HK-2 (cell line): ENCODE measurements around the gene SLC6A15.
A peak's percentile ranks its signal among the peaks of the same experiment; 100 is the strongest.

Experiments
- DNase-seq: peaks from one replicate; pipeline ENCODE4 v3.0.0-alpha.2; 2018; ENCODE audit not compliant: unreplicated experiment

SLC6A15 gene

GRCh38 chr12:84912198-84913128 lies at the start of gene SLC6A15:
Gene SLC6A15 (minus strand): TSS chr12:84912799. CDS start chr12:84892120, 20,679 bp downstream.
- peak; percentile 89 for DNase-seq

DNA sequence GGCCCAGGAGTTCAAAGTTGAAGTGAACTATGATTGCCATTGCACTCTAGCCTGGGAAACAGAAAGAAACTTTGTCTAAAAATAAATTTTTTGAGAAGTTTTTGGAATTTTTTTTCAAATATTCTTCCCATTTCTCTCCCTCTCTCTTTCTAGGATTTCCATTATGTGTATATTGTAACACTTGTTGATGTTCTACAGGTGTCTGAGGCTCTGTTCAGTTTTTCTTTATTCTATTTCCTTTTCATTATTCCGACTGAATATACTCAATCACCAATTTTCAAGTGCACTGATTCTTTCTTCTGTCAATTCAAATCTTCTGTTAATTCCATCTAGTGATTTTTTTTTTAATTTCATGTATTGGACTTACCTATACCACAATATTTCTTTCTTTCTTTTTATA lies 48.3 kb upstream of the SLC6A15 start:
- DNase-seq, result no peak

DNA sequence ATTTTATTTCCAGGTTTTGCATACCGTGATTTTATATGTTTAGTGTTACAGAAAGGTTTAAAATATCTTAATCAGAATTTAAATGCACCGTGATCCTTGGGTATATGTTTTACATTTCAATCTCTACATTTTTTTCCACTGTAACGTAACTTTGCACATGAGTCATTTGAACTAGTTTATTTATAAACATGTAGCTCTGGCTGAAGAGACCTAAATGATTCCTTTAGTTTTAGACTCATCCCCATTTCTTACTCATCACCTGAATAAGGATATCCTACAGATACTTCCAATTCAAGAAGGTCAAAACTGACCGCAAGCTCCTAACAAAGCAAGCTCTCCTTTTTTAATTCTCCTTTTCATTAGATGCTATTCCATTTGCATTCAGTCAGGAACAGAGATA lies 42.7 kb upstream of the SLC6A15 start:
- no peak for DNase-seq

GRCh38 chr12:84954415-84954814 lies 41.8 kb upstream of the SLC6A15 start:
- no peak for DNase-seq

DNA sequence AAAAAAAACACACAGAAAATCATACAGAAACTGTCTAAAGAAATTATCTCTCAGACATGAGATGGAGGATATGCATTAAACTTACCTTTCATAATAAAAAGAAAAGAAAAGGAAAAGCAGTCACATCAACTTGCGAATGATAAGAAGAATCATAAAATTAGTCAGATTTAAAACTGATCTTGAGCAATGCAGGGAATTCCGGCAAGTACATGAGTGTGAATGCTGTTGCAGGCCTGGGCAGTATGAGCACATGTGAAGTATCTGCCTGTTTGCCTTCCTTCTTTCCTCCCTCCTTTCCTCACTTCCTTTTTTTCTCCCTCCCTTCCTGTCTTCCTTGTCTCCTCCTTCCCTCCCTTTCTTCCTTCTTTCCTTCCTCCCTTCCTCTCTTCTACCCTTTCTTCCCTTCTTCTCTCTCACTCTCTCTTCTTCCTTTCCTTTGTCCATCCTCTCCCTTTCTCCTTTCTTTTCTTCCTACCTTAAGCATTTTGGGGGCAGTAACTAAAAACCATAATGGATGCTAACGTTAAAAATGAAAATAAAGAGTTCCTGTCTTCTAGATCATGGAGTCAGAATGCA lies 38.5 kb upstream of the SLC6A15 start:
- no peak for DNase-seq

DNA sequence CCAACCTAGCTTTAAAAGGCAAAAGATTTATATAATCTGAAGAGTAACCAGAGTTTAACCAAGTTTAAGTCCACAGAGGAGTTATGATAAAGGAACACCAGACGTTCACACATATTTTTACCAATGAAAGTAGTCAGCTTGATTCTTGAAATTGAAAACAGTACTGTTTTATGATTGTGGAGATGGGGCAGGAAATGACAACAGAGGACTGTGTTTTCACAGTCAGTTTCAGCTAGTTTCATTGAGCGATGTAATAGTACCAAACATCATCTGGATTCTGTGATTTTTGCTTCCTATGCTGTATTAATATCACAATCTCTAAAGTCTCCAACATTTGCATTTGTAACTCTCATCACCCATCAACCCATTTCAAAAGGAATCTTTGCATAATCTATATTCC lies 34.2 kb upstream of the SLC6A15 start:
- DNase-seq, result no peak

GRCh38 chr12:84937415-84937814 lies 24.8 kb upstream of the SLC6A15 start:
- DNase-seq, result no peak

GRCh38 chr12:84929501-84929900 lies 16.9 kb upstream of the SLC6A15 start:
- DNase-seq, result no peak

DNA sequence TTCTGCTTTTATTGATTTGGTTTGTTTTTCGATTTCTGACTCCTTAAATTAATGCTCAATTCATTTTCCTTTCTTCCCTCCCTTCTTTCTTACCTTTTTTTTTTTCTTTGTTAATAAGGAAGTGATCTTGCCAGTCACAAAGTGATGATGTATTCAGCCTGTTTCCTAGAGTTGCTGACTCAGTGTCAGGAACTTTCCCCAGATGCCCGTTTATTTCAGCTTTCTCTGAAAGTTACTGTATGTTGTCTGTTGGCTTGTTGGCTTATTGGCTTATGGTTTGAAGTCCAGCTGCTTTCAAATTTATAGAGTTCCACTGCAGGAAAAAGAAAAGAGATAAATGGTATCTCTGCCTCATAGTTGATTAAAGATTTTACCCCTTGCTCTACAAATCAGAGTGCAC lies 12.4 kb upstream of the SLC6A15 start:
- DNase-seq, result no peak

DNA sequence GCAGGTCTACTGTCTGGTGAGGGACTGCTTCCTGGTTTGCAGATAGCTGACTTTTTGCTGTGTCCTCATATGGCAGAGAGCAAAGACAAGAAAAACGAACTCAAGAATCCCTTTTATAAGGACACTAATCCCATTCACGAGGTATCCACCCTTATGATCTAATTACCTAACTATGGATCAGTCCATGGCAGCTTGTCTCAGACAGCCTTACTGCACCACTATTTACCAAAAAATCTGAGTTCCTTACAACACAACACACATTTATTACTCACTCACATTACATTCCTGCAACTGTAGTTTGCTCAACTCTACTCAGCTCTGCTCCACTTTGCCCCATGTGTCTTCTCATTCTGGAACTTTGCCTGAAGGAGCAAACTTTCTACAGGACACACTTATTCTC lies 10.1 kb upstream of the SLC6A15 start:
- no peak for DNase-seq

GRCh38 chr12:84920331-84920730 lies 7.7 kb upstream of the SLC6A15 start:
- DNase-seq, result no peak

- DNase-seq, result no peak
These were observed 6.7 kb upstream of the SLC6A15 start for GRCh38 chr12:84919271-84919670.

DNA sequence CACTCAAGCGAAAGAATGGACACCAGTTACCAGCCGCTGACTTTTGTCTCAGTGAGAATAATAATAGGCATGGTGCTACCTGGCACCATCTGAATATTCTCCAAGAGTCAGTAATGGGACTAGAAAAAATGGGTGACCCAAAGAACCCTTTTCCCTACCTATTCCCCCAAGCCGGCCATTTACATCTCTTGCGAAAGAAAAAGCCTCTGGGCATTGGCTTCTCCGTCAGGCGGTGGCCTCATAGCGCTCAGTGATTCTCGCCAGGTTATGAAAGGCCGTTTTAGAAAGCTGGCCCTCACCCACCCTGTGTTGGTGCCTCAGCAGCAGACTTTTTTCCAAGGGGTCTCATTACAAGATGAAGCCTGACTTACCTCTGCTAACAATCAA lies 523 bp upstream of the SLC6A15 start:
- no peak for DNase-seq

DNA sequence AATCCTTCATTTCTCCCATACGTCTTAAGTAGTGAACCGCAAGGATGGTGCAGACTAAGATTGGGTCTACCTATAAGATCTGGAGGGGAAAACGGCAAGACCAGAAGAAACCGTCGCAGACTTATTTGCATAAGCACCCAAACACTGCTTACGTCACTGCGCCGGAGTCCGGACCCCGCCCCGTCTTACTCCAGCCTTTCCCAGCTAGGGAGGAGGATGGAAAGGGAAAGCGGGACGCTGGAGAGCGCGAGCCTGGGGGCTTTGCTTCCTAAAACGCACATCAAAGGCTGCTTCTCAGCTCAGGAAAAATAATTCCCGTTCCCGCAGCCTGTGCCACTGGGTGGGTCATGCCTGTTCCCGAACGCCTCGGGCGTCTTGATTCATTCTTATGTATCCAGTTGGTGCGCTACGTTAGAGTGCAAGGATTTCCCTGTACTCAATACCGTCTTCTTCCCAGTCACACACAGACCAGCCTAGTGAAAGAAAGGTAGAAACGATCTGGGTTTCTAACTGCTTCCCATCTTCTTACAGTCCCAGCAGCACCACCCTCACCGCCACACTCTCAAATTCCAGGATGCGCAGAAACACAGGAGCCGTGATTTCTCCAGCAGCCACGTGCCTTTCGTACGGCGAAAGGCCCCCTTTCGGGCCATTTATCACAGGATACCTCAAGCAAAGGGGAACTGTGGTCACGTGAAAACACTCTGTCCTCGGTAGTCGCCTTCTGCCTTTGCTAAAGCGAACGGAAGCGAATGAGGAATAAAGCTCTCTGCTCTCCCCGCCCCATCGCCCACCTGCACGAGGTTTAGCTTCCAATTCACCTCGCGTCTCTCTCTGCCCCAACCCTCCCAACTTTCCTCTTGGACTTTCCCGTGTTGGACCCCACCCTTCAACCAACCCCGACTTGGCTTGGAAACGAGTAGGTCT lies 1.1 kb downstream of the SLC6A15 start:
- peak; percentile 71 for DNase-seq

GRCh38 chr12:84910549-84911241 lies 1.9 kb downstream of the SLC6A15 start:
- peak; percentile 12 for DNase-seq

GRCh38 chr12:84904051-84904450 lies 8.5 kb downstream of the SLC6A15 start:
- DNase-seq, result no peak

DNA sequence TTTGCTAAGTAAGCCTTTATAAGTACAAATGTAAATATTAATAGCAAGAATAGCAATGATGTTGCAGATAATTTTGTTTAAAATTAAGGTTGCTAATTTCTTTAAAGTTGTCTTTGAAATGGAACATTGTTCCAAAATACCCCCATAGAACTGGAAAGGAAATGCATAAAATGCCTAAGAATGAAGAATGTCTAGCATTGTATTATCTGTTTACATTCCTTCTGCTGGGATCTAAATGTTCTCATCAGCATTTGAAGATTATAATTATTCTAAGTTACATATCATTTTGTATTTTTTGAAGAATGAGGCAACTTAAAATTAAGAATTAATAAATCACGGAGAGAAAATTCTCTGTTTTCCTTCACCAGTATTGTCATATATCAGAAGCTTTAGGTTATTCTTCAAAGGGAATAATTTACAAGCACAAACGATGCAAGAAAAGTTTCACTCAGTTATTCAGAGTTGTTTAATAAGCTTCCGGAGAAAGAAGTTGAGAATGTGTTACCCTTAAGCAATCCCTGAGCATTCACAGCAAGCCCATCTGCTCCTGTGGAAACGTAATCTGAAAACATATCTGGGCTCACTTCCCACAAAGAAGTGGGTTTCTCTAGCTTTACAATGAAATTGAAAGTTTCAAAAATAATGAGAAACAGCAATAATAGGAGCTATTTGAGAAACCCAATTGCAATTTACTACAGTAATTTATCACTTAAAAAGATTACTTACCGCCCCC lies 21.3 kb downstream of the SLC6A15 start:
- DNase-seq, result no peak

- DNase-seq, result no peak
These were observed 22.8 kb downstream of the SLC6A15 start for GRCh38 chr12:84889818-84890217.

GRCh38 chr12:84888861-84889260 lies 23.7 kb downstream of the SLC6A15 start:
- no peak for DNase-seq

DNA sequence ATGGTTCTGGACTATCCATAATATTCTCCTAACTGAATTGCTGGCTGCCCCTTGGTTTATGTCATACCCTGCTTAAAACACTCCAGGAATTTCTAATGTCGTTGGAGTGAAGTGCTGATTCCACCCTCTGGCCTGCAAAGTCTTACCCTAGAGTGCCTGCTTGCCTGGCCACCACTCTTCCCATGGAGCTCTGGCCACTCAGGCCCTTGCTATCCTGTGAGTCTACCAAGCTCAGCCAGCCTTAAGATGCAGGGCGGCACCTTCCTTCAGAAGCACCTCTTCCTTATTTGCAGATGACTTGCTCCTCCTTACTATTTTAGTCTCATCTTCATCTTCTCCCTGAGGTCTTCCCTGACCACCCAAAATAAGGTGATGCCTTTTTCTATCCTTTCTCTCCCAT lies 35.3 kb downstream of the SLC6A15 start:
- no peak for DNase-seq

- DNase-seq, result no peak
These were observed 37.4 kb downstream of the SLC6A15 start for GRCh38 chr12:84875241-84875640.
